ENCODE data around the gene DMAC2.
A peak's percentile ranks its signal among the peaks of the same experiment; 100 is the strongest.
"Not testable (repeated sequence)": the region's sequence is repeated elsewhere in the genome, so short reads cannot be mapped to it uniquely, and the experiment has no call there.

DMAC2 gene

DNA sequence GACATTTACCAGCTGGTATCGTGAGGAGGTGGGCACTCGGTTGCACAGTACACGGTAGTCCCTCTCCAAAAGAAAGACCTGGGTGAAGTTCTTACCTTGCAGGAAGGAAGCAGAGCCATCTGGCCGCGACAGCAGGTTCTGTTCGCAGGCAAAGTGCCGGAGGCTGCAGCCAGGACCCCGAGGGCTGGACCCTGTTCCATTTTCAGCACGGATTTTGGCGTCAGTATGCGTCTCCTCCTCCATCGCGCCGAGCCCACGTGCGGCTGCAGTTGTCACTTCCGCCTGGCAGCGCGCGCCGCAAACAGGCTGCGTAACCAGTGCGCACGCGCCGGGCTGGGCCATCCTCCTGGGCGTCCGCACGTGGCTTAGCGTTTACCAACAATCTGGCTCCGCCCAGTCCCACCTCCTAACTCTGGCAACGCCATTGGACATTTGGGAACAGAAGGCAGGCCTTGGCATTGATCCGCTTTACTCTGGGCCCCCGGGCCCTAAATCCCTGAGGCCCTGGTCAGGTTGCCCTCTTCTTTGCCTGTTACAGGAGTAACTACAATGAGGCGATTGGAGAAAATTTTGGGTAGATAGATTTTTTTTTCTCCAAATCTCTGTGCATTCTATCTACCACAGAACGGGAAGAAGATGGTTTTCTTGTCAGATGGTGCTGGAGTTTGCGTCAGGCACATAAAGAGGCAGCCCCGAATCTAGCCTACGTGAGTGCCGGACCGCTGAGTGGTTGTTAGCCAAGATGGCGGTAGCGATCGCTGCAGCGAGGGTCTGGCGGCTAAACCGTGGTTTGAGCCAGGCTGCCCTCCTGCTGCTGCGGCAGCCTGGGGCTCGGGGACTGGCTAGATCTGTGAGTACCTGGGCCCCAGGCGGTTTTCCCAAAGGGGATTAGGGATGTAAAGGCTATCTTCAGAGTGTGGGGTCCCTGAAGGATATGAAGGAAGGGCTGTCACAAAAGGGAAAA, 42.3 kb downstream of the DMAC2 start, which contains the start of the genes BCKDHA and EXOSC5:
Gene BCKDHA, plus strand, starts transcription at position 733 of the 964 bp plus-strand sequence. Its CDS starts 10 bp downstream, at position 743.
Gene EXOSC5, minus strand, starts transcription at position 274 of the 964 bp plus-strand sequence. Its CDS starts 31 bp downstream, at position 243.
- peak; percentile 99 for DNase-seq

DNA sequence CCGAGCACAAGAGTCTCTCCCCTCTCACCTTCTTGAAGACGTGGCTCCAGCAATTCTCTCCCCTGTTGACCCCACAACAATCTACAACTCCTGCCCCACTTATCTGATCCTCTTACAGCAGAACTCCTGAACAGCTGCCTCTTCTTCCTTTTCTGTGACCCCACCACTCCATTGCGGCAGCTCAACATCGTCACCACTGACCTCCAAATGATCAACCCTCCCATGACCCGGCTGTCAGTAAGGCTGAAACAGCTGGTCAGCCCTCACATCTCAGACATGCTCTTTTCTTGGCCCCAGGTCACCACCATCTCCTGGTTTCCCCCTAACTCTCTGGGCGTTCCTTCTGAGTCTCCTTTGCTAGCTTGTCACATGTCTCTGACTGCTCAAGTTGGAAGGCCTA, 44.4 kb downstream of the DMAC2 start:
- DNase-seq = no peak

DNA sequence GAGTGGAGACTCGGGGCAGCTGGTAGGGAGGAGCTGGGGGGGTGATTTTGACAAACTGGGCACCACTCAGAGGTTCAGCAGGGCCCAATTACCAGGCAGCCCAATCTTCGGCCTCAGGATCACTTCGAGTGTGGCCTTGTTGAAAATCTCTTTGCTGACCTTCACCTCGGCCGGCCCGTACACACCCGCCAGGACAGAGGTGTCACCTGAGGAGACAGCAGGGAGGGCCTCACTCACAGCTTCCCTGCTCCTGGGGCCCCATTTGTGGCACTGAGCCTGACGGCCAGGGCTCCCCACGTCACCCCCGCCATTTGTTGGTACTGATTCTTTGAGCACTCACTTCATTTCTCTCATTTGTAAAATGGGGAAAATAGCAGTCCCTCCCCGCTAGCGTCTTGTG, 46.9 kb downstream of the DMAC2 start:
- no peak for DNase-seq

DNA sequence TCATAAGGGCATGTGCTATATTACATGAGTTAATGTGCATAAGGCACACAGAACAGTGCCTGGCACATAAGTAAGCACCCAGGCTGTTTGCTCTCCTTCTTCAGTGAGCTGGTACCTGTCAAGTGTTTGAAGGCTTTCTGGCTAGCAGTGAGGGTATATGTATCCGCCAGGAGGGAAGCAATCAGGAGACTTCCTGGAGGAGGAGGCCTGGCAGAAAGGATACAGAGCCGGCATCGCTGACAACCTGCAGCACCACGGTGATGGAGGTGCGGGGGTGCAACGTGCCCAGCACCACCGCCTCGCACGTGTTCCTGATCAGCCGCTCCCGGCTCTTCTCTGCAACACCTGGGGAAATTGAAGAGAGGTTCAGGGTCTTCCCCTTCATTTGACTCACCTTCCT, 48.1 kb downstream of the DMAC2 start:
- no peak for DNase-seq

DNA sequence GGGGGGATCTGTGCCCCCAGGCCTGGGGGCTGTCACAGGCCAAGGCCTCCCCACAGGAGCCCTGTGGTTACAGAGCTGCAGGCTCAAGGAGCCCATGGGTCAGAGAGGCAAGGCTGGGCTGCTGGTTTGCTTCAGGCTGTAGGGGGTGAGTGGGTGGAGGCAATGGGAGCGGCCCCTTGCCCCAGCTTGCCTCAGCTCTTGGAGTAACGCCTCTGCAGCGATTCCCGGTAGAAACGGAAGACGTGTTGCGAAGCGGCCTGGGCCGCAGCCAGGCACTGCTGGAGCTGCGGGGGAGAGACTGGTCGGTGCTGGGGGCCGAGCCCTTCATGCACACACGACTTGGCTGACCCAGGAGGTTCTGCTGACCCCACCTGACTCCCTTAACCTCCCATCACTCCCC, 53.3 kb downstream of the DMAC2 start:
- no peak for DNase-seq

DNA sequence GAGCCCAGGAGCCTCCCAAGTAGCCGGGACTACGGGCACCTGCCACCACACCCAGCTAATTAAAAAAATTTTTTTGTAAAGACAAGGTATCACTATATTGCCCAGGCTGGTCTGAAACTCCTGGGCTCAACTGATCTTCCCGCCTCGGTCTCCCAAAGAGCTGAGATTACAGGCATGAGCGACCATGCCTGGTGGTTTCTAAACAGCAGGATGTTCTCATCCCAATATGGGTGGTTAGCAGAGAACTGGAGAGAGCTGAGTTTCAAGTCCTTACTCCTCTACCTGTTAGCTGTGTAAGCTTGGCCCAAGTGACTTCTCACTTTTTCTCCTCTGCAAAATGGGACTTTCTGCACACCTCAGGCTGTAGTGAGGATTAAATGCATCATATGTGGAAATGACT, 55.4 kb downstream of the DMAC2 start:
- no peak for DNase-seq

DNA sequence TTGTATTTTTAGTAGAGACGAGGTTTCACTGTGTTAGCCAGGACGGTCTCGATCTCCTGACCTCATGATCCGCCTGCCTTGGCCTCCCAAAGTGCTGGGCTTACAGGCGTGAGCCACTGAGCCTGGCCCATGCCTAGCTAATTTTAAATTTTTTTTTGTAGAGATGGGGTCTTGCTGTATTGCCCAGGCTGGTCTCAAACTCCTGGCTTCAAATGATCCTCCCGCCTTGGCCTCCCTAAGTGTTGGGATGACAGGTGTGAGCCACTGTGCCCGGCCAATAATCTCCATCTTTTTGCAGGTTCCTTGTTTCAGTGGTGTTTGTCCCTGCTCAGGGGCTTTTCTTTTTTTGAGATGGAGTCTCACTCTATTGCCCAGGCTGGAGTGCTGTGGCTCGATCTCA, 58.2 kb downstream of the DMAC2 start:
- DNase-seq = not testable (repeated sequence)

Data from DMS153 (cell line).